ENCODE results near the gene GRIN2C. TPM values are rescaled to one million over a fixed set of nuclear protein-coding genes. Genes with fewer than 3 reads are reported as not detected.

The GRIN2C gene
- total RNA-seq, 1 experiment from 2014 or later = not detected

DNA sequence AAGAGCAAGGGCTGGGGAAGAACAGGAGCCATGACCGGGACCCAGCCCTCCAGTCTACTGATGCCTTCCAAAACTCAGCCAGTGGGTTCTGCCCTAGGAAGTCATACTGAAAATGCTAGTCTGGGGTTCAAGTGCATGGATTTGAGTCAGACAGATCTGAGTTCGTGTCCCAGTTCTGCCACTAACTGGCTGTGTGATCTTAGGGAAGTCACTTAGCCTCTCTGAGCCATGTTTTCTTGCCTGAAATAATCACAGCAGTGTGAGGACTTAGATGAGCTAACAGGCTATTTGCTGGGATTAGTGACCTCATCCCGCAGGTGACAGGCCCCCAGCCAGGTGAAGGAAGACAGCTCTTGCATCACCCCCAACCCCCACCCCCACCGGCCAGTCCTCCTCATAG, 4.4 kb downstream of the GRIN2C start:
- in situ Hi-C loops (cut with HindIII; ENCODE audit: low pct_unique_long_range_greater_than_20kb, low sequenced_read_pairs) = no loop called here
- no peak for DNase-seq (ENCODE audit: low read depth, low spot score)

DNA sequence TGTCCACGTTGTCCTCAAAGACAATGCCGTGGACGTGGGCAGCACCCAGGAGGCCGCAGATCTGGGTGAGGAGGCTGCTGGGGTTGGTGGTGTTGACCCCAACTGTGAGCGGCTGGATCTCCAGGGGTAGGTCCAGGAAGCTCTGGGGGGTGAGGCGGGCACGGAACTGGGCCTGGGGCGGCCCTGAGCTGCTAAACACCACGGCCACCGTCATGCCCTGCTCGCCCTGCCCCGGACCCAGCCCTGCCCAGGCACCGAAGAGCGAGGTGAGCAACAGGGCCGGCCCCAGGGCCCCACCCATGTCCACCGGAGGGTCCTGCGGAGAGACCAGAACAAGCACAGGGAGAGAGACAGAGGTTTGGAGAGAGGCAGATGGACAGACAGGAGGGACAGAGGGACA, 4.9 kb downstream of the GRIN2C start:
- DNase-seq (ENCODE audit: low read depth, low spot score) = no peak
- in situ Hi-C loops (cut with HindIII; ENCODE audit: low pct_unique_long_range_greater_than_20kb, low sequenced_read_pairs) = no loop called here

DNA sequence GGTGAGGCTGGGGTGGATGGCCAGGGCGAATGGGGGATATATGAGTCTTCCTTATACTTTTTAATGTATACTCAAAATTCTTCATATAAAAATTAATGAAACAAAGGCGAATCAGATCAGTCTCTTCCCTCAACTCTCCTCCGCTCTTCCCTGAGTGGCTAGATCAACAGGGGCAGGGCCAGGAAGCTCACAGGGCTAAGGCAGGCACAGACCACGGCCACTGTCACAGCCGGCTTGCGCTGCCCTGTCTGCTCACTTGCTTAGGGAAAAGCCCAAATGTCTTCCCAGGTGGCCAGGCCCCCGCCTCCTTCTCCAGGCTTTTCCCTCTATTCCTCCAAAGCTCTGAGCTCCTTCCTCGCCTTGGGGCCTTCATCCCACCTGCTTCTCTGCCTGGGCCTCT, 6.0 kb downstream of the GRIN2C start:
- in situ Hi-C loops (cut with HindIII; ENCODE audit: low pct_unique_long_range_greater_than_20kb, low sequenced_read_pairs) = no loop called here
- no peak for DNase-seq (ENCODE audit: low read depth, low spot score)

DNA sequence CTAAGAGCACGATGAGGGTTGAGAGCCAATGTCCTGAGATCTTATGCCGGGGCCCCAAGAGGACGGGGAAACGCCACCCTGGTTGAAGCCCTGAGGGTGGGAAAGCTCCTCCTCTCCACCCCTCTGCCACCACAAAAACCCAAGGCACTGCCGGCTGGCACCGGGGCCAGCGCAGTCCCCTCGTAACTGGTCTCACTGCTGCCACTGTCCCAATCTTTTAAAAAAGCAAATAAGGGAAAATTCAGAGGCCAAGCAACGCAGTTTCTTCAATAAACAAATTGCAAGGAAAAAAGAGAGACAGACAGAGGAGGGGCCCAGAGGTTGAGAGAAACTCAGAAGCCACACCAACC, 6.7 kb downstream of the GRIN2C start:
- in situ Hi-C loops (cut with HindIII; ENCODE audit: low pct_unique_long_range_greater_than_20kb, low sequenced_read_pairs) = no loop called here
- no peak for DNase-seq (ENCODE audit: low read depth, low spot score)

DNA sequence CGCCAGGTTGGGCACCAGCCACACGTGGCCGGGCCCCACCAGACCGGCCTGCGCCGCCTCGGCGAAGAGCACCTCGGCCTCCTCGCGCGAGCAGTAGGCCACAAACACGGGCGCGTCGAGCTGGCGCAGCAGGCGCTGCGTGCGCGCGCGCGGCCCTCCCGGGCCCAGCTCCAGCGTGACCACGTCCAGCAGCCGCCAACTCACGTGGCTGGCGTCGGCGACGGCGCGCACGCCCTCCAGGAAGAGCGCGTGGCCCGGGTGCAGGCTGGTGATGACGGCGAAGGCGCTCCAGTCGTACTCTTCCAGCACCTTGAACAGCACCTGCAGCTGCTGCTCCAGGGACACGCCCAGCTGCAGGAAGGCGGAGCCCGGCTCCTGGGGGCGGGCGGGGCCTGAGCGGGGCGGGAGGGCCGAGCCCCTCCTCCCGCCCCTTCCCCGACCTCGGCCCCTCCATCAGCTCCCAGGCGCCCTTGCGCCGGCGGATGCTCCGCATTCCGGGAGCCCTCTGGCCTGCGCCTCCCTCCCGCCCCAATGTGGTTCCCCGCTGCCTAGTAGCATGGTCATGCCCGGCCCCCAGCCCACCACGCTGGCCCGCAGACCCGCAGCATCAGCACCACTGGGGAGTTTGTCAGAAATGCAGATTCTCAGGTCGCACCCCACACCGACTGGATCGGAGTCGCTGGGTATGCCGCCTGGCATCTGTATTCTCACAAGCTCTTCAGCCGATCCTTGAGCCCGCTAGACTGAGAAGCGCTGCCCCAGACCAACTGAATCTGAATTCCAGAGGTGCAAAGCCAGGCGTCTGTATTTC, 7.2 kb downstream of the GRIN2C start:
- in situ Hi-C loops (cut with HindIII; ENCODE audit: low pct_unique_long_range_greater_than_20kb, low sequenced_read_pairs) = no loop called here
- peak; percentile 66 for DNase-seq (ENCODE audit: low read depth, low spot score)

DNA sequence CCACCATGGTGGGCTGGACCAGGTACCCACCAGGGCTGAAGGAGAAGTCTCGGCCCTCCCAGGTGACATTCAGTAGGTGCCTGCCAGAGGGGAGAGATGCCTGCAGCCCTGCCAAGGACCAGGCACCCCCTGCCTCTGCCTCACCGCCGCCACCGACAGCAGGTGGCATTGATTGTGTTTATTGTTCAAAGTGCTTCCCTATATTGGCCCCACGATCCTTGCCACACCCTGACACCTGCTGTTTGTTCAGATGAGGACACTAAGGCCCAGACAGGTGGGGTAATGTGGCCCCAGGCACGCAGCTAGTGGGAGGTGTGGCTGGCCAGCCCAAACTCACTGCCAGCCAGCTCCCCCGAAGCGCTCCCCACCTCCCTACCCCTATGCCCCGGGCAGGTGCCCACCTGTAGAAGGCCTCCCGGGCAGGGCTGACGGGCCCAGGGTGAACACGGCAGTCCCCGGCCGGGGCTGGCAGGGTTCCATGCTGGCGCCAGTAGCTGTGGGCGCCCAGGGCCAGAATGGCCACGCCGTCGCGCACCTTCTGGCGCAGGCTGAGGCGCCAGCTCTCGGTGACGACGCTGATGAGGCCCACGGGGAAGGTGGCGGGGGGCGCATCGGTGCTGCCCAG, 8.0 kb downstream of the GRIN2C start:
- no peak for DNase-seq (ENCODE audit: low read depth, low spot score)
- in situ Hi-C loops (cut with HindIII; ENCODE audit: low pct_unique_long_range_greater_than_20kb, low sequenced_read_pairs) = no loop called here

DNA sequence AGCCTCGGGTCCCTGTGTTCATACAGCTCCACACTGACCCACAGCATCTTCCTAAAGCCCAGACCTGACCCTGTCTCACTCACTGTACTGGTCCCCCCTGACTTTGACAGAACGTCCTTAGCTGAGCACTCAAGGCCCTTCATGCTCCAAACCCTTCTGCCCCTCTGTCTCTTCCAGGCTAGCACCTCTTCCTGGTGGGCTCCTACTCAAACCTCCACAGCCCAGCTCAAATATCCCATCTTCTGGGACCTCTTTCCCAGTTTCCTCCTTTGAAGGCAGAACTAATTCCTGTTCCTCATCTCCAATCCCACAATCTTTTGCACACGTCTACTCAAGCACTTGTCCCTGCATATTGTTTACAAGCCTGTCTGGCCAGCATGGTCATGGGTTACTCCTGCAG, 8.8 kb downstream of the GRIN2C start:
- in situ Hi-C loops (cut with HindIII; ENCODE audit: low pct_unique_long_range_greater_than_20kb, low sequenced_read_pairs) = no loop called here
- DNase-seq (ENCODE audit: low read depth, low spot score) = no peak

DNA sequence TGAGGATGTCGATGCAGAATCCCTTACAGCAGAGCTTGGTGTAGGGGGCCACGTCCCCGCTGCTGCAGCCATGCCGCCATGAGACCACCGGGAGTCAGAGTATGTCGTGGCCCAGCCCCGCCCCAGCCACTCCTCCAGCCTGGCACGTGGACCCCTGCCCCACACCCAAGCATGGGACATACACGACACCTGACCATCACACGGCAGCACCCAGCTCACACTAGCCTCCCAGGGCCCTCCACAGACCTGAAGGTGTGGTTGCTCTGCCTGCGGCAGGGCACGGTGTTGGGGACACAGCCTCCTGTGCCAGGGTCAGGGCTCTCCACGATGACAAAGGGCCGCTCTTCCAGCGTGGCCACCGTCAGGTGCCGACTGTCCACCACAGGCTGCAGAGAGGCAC, 9.4 kb downstream of the GRIN2C start:
- DNase-seq (ENCODE audit: low read depth, low spot score) = no peak
- in situ Hi-C loops (cut with HindIII; ENCODE audit: low pct_unique_long_range_greater_than_20kb, low sequenced_read_pairs) = no loop called here

DNA sequence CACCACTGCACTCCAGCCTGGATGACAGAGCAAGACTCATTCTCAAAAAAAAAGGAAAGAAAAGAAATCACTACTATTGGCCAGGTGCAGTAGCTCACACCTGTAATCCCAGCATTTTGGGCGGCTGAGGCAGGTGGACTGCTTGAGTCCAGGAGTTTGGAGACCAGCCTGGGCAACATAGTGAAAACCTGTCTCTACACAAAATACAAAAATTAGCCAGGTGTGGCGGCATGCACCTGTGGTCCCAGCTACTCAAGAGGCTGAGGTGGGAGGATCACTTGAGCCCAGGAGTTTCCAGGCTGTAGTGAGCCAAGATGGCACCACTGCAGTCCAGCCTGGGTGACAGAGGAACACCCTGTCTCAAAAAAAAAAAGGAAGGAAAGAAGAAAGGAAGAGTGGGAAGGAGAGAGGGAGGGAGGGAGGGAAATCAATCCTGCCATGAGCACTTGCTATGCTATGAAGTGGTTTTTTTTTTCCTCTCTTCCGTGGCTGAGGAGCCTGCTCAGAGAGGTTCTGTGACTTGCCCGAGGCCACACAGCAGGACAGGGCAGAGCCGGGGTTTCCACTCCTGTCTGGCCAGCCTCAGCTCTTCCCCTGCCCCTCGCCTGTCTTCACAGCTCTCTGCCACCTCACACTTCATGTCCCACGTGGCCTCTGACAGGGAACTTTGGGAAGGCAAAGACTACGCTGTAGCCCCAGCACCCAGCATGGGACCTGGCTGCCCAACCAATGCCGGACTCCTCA, 10.9 kb downstream of the GRIN2C start:
- in situ Hi-C loops (cut with HindIII; ENCODE audit: low pct_unique_long_range_greater_than_20kb, low sequenced_read_pairs) = no loop called here
- DNase-seq (ENCODE audit: low read depth, low spot score) = no peak

DNA sequence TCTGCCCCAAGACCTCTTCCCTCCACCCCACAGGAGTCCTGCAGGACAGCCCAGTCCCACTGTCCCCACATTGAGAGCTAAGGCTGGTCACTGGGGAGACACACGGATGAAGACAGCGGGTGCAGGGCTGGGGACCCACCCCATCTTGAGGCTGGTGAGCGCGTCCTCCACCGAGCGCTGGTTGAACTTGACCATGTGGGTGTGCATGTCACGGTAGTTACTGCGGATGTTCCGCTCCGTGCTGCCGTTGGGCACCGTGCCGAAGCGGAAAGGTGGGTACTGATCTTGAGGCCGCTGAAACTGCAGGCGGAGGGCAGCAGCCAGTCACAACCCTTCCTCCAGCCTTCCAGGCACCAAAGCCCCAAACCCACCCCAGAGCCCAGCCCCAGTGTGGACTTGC, 13.1 kb downstream of the GRIN2C start:
- DNase-seq (ENCODE audit: low read depth, low spot score) = no peak
- in situ Hi-C loops (cut with HindIII; ENCODE audit: low pct_unique_long_range_greater_than_20kb, low sequenced_read_pairs) = no loop called here

DNA sequence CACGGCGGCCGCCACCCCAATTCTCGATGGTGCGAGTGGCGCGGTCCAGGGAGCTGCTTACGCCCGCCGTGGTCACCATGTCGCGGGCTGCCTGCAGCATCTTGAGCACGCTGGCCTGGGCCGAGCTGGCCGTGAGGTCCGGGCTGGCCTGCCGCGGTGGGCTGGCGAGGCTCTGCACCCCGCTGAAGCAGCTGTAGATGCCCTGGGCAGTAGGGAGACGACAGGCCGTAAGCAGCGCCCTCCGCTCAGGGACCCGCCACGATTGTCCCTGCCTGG, 16.4 kb downstream of the GRIN2C start:
- in situ Hi-C loops (cut with HindIII; ENCODE audit: low pct_unique_long_range_greater_than_20kb, low sequenced_read_pairs) = no loop called here
- DNase-seq (ENCODE audit: low read depth, low spot score) = no peak

DNA sequence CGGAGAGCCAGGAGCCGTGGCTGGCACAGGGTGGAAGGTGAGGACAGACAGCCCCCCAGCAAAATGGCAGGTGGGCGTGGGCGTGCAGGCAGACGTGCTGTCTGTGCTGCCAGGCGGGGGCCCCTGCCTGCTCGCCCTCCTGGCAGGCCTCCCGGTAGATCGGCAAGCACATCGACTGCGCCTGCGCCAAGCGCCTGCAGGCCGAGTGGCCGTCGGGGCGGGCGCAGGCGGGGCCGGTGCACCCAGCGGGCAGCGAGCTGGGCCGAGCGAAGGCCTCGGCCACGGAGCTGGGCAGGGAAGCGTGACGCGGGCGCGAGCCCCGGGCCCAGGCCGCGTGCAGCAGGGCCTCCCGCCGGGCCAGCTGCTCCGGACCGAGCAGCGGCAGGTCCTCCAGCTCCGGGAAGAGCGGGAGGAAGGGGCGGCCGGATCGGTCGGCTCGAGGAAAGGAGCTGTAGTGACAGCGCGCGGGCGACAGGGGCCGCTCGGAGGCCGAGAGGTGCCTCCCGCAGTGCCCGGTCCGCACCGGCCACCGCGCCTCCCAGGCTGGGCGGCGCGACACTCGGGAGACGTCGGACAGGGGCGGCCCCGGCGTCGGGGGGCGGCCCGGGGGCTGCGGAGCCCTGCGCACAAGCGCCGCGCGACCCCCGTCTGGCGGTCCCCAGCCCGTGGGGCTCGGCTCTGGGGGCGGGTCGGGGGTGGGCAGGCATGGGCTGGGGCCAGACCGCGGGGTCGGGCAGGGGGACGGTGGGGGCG, 16.9 kb downstream of the GRIN2C start:
- DNase-seq (ENCODE audit: low read depth, low spot score) = peak; percentile 82

DNA sequence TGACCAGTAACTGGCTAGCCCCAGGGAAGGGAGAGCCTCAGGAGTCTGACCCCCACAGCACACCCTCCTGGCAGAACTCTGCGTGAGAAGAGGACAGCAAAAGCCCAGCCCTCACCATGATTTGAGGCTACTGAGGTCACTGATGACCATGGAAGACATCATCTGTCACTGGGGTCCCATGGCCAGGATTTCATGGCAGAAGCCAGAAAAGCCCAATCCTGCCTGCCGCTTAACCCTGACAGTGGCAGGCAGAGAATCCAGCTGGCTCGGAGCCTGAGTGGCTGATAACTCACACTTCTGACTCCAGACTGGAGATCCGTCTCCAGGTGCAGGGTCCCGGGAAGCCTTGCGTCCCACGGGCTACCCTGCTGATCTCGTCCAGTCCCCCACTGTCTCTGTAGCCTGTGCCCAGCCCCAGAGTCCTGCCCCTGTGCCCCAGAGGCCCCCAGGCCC, 17.5 kb downstream of the GRIN2C start:
- in situ Hi-C loops (cut with HindIII; ENCODE audit: low pct_unique_long_range_greater_than_20kb, low sequenced_read_pairs) = no loop called here
- peak; percentile 35 for DNase-seq (ENCODE audit: low read depth, low spot score)

More for the DNA sequence above, 16.9 kb downstream of the GRIN2C start:
- in situ Hi-C loops (cut with HindIII; ENCODE audit: low pct_unique_long_range_greater_than_20kb, low sequenced_read_pairs) = no loop called here

DNA sequence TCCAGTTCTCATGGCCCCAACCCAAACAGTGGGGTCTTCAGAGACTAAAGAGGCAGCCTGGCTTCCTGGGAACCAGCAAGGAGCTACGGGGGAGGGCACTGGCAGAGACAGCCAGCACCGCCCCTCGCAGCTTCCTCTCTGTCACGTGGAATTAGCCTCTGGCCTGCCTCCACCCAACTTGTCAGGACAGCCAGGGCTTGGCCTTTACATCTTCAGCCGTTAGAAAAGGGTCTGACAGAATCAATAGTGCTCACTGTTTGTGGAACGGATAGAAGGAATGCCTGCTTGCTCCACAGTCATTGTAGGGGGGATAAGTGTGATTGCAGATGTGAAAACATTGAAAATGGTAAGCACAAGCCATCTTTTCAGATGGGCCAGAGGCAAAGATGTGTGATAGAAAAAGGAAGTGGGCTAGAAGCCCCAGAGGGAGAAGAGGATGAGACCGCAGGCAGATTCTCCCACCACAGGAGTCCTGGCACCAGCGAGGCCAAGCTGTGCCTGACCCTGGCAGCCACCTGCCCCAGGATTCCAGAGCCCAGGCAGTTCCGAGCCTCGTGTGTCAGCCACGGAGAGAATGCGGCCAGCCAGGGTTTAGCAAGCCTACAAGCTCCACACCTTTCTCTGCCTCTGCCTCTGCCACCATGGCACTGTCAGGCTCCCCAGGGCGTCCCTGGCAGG, 18.6 kb downstream of the GRIN2C start:
- DNase-seq (ENCODE audit: low read depth, low spot score) = peak; percentile 79
- in situ Hi-C loops (cut with HindIII; ENCODE audit: low pct_unique_long_range_greater_than_20kb, low sequenced_read_pairs) = no loop called here

DNA sequence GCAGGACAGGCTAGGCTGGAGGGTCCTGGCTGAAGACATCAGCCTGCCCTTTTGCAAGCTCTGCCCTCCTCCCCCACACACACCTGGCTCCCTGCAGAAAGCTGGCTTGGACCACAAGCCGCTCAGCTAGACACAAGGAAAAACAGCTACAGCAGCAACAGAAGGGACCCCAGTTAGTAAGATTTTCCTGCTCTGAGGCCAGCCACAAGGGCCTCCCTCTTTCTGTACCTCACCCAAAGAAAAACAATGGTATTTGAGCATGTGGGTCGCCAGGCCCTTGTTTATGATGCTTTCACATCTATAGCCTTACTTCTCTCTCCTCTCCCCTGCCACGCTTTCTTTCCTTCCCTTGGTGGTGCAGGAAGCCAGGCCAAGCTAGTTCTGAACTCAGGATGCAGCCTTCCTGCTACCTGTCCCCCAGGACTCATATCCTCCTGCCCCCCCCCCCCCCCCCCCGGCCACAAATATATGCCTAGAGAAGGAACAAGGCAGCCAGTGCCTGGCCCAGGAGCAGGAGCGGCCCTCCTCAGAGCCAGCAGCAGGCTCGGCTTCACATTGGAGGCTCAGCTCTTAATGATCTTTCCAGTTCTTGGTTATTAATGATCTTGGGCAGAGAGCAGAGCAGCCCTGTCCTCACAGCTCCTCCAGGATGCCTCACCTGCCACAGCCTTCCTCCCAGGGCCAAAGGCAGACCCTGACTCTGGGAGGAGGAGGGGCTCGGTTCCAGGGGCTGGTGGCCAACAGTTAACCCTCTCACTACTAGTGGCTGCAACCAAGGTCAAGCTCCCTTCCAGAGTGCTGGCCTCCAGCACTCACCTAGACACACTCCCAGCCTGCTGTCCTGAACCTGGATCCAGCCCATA, 19.5 kb downstream of the GRIN2C start:
- in situ Hi-C loops (cut with HindIII; ENCODE audit: low pct_unique_long_range_greater_than_20kb, low sequenced_read_pairs) = no loop called here
- no peak for DNase-seq (ENCODE audit: low read depth, low spot score)

DNA sequence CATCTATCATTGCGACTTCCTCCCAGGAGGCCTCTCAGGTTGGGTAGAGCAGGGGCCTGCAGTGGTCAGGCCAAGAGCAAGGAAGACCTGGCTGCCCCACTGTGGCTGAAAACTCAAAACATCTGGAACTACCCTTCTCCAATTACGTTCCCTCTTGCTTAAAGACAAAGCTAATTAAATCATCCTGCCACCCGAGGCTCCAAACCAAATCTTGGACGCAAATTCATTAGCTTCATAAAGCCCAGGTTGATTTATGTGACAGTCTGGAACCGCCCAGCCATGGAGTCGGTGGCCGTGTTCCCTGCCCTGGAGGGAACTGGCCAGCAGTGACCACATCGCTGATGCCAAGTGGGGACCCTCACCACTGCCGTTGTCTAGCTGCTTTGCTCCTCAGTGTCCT, 21.4 kb downstream of the GRIN2C start:
- DNase-seq (ENCODE audit: low read depth, low spot score) = no peak
- in situ Hi-C loops (cut with HindIII; ENCODE audit: low pct_unique_long_range_greater_than_20kb, low sequenced_read_pairs) = no loop called here

Data from SK-MEL-5 (cell line).